Endothelial cell of umbilical vein (primary cell): ENCODE data around the gene OST4.

ENCODE experiments used
- CTCF ChIP-seq, 2 donors: IDR thresholded peaks; 1 replicate in 1 of 2; 2 replicates in 1 of 2; pipeline ENCODE4 v1.5.1; 2011; ENCODE audit warnings: low read length in 2 of 2, mild to moderate bottlenecking in 2 of 2, moderate library complexity in 2 of 2, control low read depth in 1 of 2, inconsistent platforms in 1 of 2, low read depth in 1 of 2; ENCODE audit not compliant: insufficient read depth in 1 of 2; ENCODE audit errors: extremely low read depth in 1 of 2
- EZH2 ChIP-seq: IDR thresholded peaks from 2 replicates; pipeline ENCODE4 v1.6.1; 2012; ENCODE audit warnings: borderline replicate concordance, low read depth, mild to moderate bottlenecking, moderate library complexity, low read length, inconsistent platforms; ENCODE audit not compliant: severe bottlenecking
- GATA2 ChIP-seq: IDR thresholded peaks from 2 replicates; pipeline ENCODE4 v1.7.0; 2011; ENCODE audit warnings: low read depth, mild to moderate bottlenecking, moderate library complexity, mixed read lengths, low read length; ENCODE audit not compliant: insufficient read length, insufficient read depth
- MAX ChIP-seq: IDR thresholded peaks from 2 replicates; pipeline ENCODE4 v1.6.1; 2011; ENCODE audit not compliant: insufficient read depth, insufficient read length
- MYC ChIP-seq: IDR thresholded peaks from one replicate; pipeline ENCODE4 v1.6.1; 2011; ENCODE audit warnings: mild to moderate bottlenecking, low read depth, low read length
- POLR2A ChIP-seq: IDR thresholded peaks from 2 replicates; pipeline ENCODE4 v1.6.1; 2012; ENCODE audit warnings: low read depth, mild to moderate bottlenecking, control low read depth, low read length
- POLR2AphosphoS5 ChIP-seq: IDR thresholded peaks from 2 replicates; pipeline ENCODE4 v1.6.1; 2012; ENCODE audit warnings: low read depth, mild to moderate bottlenecking, control low read depth, low read length, moderate library complexity; ENCODE audit not compliant: insufficient read depth

GRCh38 chr2:27058210-27058609 lies 13.2 kb downstream of the OST4 start:
- TF ChIP-seq POLR2A (no peak), CTCF (IDR thresholded peaks at IDR 0.05; ENCODE audit: extremely low read depth in 1 of 2, insufficient read depth in 1 of 2, low read depth in 1 of 2, low read length in 2 of 2) (no peak), EZH2 (no peak), MAX (no peak), POLR2AphosphoS5 (no peak), GATA2 (no peak), MYC (no peak)
